RWPE2 (cell line): ENCODE results near the gene PPIL6.

ENCODE experiments used
- ATAC-seq: fragments of 200-7000 bp; cut with Tn5 transposase; 3 replicates; pipeline ENCODE4 v1.9.1; 2021; ENCODE audit warnings: low read depth
- DNase-seq: peaks from one replicate; pipeline ENCODE4 v3.0.0-alpha.2; 2020; ENCODE audit warnings: low spot score
- H3K27ac ChIP-seq: fragments of 450-650 bp; 2 replicates; pipeline ENCODE4 v1.5.1; 2017; ENCODE audit warnings: mild to moderate bottlenecking; ENCODE audit not compliant: poor library complexity, severe bottlenecking
- H3K27me3 ChIP-seq: fragments of 250-450 bp; sonication (Bioruptor Pico); 2 replicates; pipeline ENCODE4 v1.5.1; 2021; ENCODE audit warnings: mild to moderate bottlenecking, moderate library complexity; ENCODE audit not compliant: insufficient read depth, poor library complexity, severe bottlenecking
- H3K36me3 ChIP-seq: fragments of 250-450 bp; sonication (Bioruptor Pico); 2 replicates; pipeline ENCODE4 v1.5.1; 2020; ENCODE audit warnings: low read depth, mild to moderate bottlenecking, moderate library complexity
- H3K4me1 ChIP-seq: fragments of 250-450 bp; sonication (Bioruptor Pico); 2 replicates; pipeline ENCODE4 v1.5.1; 2021; ENCODE audit warnings: mild to moderate bottlenecking, moderate library complexity; ENCODE audit not compliant: insufficient read depth, poor library complexity, severe bottlenecking
- H3K4me3 ChIP-seq: fragments of 250-450 bp; sonication (Bioruptor Pico); 2 replicates; pipeline ENCODE4 v1.5.1; 2021; ENCODE audit warnings: mild to moderate bottlenecking, moderate library complexity; ENCODE audit not compliant: severe bottlenecking
- H3K9me3 ChIP-seq: fragments of 250-450 bp; sonication (Bioruptor Pico); 2 replicates; pipeline ENCODE4 v1.5.1; 2021; ENCODE audit warnings: mild to moderate bottlenecking, moderate library complexity; ENCODE audit not compliant: severe bottlenecking
- CTCF ChIP-seq: fragments of 450-650 bp; IDR thresholded peaks from one replicate; pipeline ENCODE4 v1.5.1; 2017; ENCODE audit warnings: mild to moderate bottlenecking, moderate library complexity; ENCODE audit not compliant: poor library complexity, severe bottlenecking

The PPIL6 gene

GRCh38 chr6:109377717-109378116, 62.7 kb downstream of the PPIL6 start:
- no peaks in the 10 kb centered on the region for H3K9me3 ChIP-seq
- no peak overlapping the region for H3K4me3 ChIP-seq
- peaks cover 9% of the 10 kb centered on the region for H3K4me1 ChIP-seq
- no peak overlapping the region for H3K27ac ChIP-seq
- ATAC-seq (no peak), DNase-seq (no peak)
- TF ChIP-seq CTCF: no peak
- H3K27me3 ChIP-seq: no peaks in the 10 kb centered on the region
- peaks cover 69% of the 10 kb centered on the region for H3K36me3 ChIP-seq

- DNase-seq: no peak
- no peak for TF ChIP-seq CTCF
- Histone ChIP-seq H3K27me3 (no peaks in the 10 kb centered on the region), H3K9me3 (no peaks in the 10 kb centered on the region), H3K36me3 (peaks cover 93% of the 10 kb centered on the region), H3K27ac (no peak overlapping the region), H3K4me3 (no peak overlapping the region), H3K4me1 (peaks cover 13% of the 10 kb centered on the region)
- ATAC-seq: no peak
Observed at GRCh38 chr6:109374326-109374892, 66.0 kb downstream of the PPIL6 start.

GRCh38 chr6:109373762-109374161, 66.7 kb downstream of the PPIL6 start:
- H3K36me3 ChIP-seq: peaks cover 93% of the 10 kb centered on the region
- H3K4me1 ChIP-seq: peaks cover 10% of the 10 kb centered on the region
- no peak for TF ChIP-seq CTCF
- no peak for DNase-seq
- no peaks in the 10 kb centered on the region for H3K27me3 ChIP-seq
- no peak for ATAC-seq
- no peak overlapping the region for H3K4me3 ChIP-seq
- H3K9me3 ChIP-seq: no peaks in the 10 kb centered on the region
- H3K27ac ChIP-seq: no peak overlapping the region

GRCh38 chr6:109373331-109373730, 67.1 kb downstream of the PPIL6 start:
- ATAC-seq: no peak
- H3K27me3 ChIP-seq: no peaks in the 10 kb centered on the region
- no peak for DNase-seq
- TF ChIP-seq CTCF: no peak
- peaks cover 94% of the 10 kb centered on the region for H3K36me3 ChIP-seq
- H3K27ac ChIP-seq: no peak overlapping the region
- no peaks in the 10 kb centered on the region for H3K9me3 ChIP-seq
- no peak overlapping the region for H3K4me3 ChIP-seq
- H3K4me1 ChIP-seq: peaks cover 10% of the 10 kb centered on the region

- no peak for ATAC-seq
- no peak overlapping the region for H3K4me3 ChIP-seq
- H3K27ac ChIP-seq: no peak overlapping the region
Observed at GRCh38 chr6:109372130-109372529, 68.3 kb downstream of the PPIL6 start.

More at GRCh38 chr6:109372130-109372529, 68.3 kb downstream of the PPIL6 start:
- no peaks in the 10 kb centered on the region for H3K27me3 ChIP-seq
- DNase-seq: no peak
- no peaks in the 10 kb centered on the region for H3K9me3 ChIP-seq
- no peak for TF ChIP-seq CTCF
- peaks cover 94% of the 10 kb centered on the region for H3K36me3 ChIP-seq
- peaks cover 10% of the 10 kb centered on the region for H3K4me1 ChIP-seq
